CD14-positive monocyte (primary cell): ENCODE measurements around the gene TBC1D20. TPM values are rescaled to one million over a fixed set of nuclear protein-coding genes. Genes with fewer than 3 reads are reported as not detected.

Experiments
- DNase-seq, 3 donors: peaks; one replicate each; pipeline ENCODE4 v3.0.0-alpha.2; 2011 to 2022
- H2AFZ ChIP-seq: 2 replicates; pipeline ENCODE4 v1.6.0; 2012; ENCODE audit warnings: mild to moderate bottlenecking, low read depth, low read length, inconsistent platforms; ENCODE audit not compliant: insufficient read depth, poor library complexity, severe bottlenecking
- H3K27ac ChIP-seq, 2 donors: 1 replicate in 1 of 2; 2 replicates in 1 of 2; pipeline ENCODE4 v1.5.1; 2012 to 2013; ENCODE audit warnings: low read length in 2 of 2, control low read depth in 1 of 2, inconsistent platforms in 1 of 2, low read depth in 1 of 2, mild to moderate bottlenecking in 1 of 2
- H3K27me3 ChIP-seq, 2 donors: one replicate each; pipeline versions ENCODE4 v1.6.0 to v1.6.1; 2011 to 2013; ENCODE audit warnings: low read length in 2 of 2; ENCODE audit not compliant: control insufficient read depth in 2 of 2, insufficient read depth in 2 of 2
- H3K36me3 ChIP-seq, 2 donors: replicated peaks in 1 of 2; 1 replicate in 1 of 2; 2 replicates in 1 of 2; pipeline versions ENCODE4 v1.5.1 to v1.6.1; 2012 to 2013; ENCODE audit warnings: low read length in 2 of 2, control low read depth in 1 of 2, inconsistent platforms in 1 of 2, mild to moderate bottlenecking in 1 of 2; ENCODE audit not compliant: insufficient read depth in 2 of 2, control insufficient read depth in 1 of 2
- H3K4me1 ChIP-seq, 2 donors: 1 replicate in 1 of 2; 2 replicates in 1 of 2; pipeline versions ENCODE4 v1.5.1 to v1.6.1; 2012 to 2013; ENCODE audit warnings: low read length in 2 of 2, control low read depth in 1 of 2, inconsistent platforms in 1 of 2, mild to moderate bottlenecking in 1 of 2, moderate library complexity in 1 of 2; ENCODE audit not compliant: insufficient read depth in 2 of 2, control insufficient read depth in 1 of 2
- H3K4me2 ChIP-seq: replicated peaks from 2 replicates; pipeline ENCODE3; 2012; ENCODE audit warnings: low read length, moderate library complexity, mild to moderate bottlenecking; ENCODE audit not compliant: poor library complexity, severe bottlenecking; ENCODE audit errors: extremely low read depth
- H3K4me3 ChIP-seq, 3 experiments: fragments of 200-600 bp in 1 of 3; sonication (generic) in 1 of 3; replicated peaks in 1 of 3; 1 replicate in 2 of 3; 2 replicates in 1 of 3; pipeline ENCODE4 v1.5.1; 2011 to 2013; ENCODE audit warnings: low read length in 3 of 3, mild to moderate bottlenecking in 3 of 3, control low read depth in 2 of 3, low read depth in 2 of 3, inconsistent platforms in 1 of 3, moderate library complexity in 1 of 3
- H3K79me2 ChIP-seq: 2 replicates; pipeline ENCODE4 v1.6.0; 2012; ENCODE audit warnings: mild to moderate bottlenecking, control low read depth, inconsistent platforms, low read length, moderate library complexity; ENCODE audit not compliant: insufficient read depth
- H3K9ac ChIP-seq: 2 replicates; pipeline ENCODE4 v1.6.0; 2017; ENCODE audit warnings: low read length, mild to moderate bottlenecking; ENCODE audit not compliant: insufficient read depth, poor library complexity, severe bottlenecking
- H3K9me3 ChIP-seq, 2 donors: replicated peaks in 1 of 2; 1 replicate in 1 of 2; 2 replicates in 1 of 2; pipeline versions ENCODE4 v1.5.1 to v1.6.1; 2012 to 2013; ENCODE audit warnings: low read length in 2 of 2, control low read depth in 1 of 2; ENCODE audit not compliant: control insufficient read depth in 1 of 2, insufficient read depth in 1 of 2
- H4K20me1 ChIP-seq: 2 replicates; pipeline ENCODE4 v1.6.0; 2012; ENCODE audit warnings: mild to moderate bottlenecking, low read length, control low read depth, moderate library complexity; ENCODE audit not compliant: insufficient read depth
- H3K27ac Mint-ChIP-seq, 7 donors: one replicate each; pipeline ENCODE4 v1.8.0; 2020; ENCODE audit warnings: mild to moderate bottlenecking in 7 of 7, mixed read lengths in 7 of 7, moderate library complexity in 6 of 7, inconsistent platforms in 2 of 7
- H3K27me3 Mint-ChIP-seq, 3 donors: one replicate each; pipeline ENCODE4 v1.8.0; 2021 to 2022; ENCODE audit warnings: low read depth in 3 of 3, mild to moderate bottlenecking in 3 of 3, mixed read lengths in 3 of 3, moderate library complexity in 3 of 3, inconsistent platforms in 1 of 3
- H3K36me3 Mint-ChIP-seq, 2 donors: one replicate each; pipeline ENCODE4 v1.8.0; 2020; ENCODE audit warnings: mixed read lengths in 2 of 2, inconsistent platforms in 1 of 2, mild to moderate bottlenecking in 1 of 2
- H3K4me1 Mint-ChIP-seq: one replicate; pipeline ENCODE4 v1.8.0; 2020; ENCODE audit warnings: mild to moderate bottlenecking, mixed read lengths
- H3K4me3 Mint-ChIP-seq, 2 donors: one replicate each; pipeline ENCODE4 v1.8.0; 2020; ENCODE audit warnings: mild to moderate bottlenecking in 2 of 2, mixed read lengths in 2 of 2, moderate library complexity in 1 of 2
- H3K9me3 Mint-ChIP-seq, 7 donors: one replicate each; pipeline ENCODE4 v1.8.0; 2020 to 2022; ENCODE audit warnings: mixed read lengths in 7 of 7, mild to moderate bottlenecking in 6 of 7, moderate library complexity in 6 of 7, inconsistent platforms in 2 of 7
- WGBS: methylation state at CpG from one replicate; pipeline ENCODE4 v1.1.5; 2013; ENCODE audit warnings: missing lambda C conversion rate; ENCODE audit not compliant: insufficient coverage; 5-methylcytosine and 5-hydroxymethylcytosine counted together
- intact Hi-C, 2 donors: fragments of 100-400 bp; cut with micrococcal nuclease; formaldehyde crosslinking; loops; one replicate each; pipeline versions ENCODE4 v1.15.0 to v1.15.1; 2023
- polyA plus RNA-seq, 3 donors: library from polyadenylated mRNA; depleted of rRNA in 1 of 3; unstranded in 2 of 3; stranded (reverse) in 1 of 3; fragments of 300-500 nt in 2 of 3; fragments of >200 nt in 1 of 3; fragmentation: Illumina TruSeq in 2 of 3; gene quantifications; 1 replicate in 2 of 3; 2 replicates in 1 of 3; pipeline ENCODE4 v1.2.3, GENCODE V29; 2012 to 2021
- TF ChIP-seq, protein P1 (sequence below): fragments of 200-600 bp; IDR thresholded peaks from one replicate; pipeline ENCODE4 v1.8.0; 2022; ENCODE audit warnings: antibody characterized with exemption, mild to moderate bottlenecking

The TBC1D20 gene
- polyA plus RNA-seq, 3 donors, result 10.5 to 24.7 (median 11.3) TPM

DNA sequence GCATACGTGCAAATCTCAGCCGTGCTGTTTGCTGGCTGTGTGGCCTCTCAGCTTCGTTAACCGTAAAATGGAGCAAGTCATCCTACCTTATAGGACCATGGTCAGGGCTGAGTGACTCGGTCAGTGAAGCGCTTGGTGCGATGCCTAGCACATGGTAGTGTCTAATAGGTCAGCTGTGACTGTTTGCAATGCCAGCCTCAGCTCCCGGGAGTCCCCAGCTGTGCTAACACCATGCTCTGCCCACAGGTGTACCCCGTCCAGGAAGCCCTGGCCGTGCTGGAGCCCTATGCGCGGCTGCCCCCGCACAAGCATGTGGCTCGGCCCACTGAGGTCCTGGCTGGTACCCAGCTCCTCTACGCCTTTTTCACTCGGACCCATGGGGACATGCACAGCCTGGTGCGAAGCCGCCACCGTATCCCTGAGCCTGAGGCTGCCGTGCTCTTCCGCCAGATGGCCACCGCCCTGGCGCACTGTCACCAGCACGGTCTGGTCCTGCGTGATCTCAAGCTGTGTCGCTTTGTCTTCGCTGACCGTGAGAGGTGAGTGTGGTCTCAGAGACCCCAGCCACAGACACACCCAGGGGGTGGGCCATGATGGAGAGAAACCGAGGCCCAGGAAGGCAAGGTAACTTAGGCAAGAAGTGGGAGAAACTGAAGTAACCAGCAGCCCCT is 71.2 kb downstream of the TBC1D20 start:
- no peaks in the 10 kb centered on the region for H3K27me3 ChIP-seq
- peaks cover 0 to 4% (median 0%) of the 10 kb centered on the region in 7 donors for H3K9me3 Mint-ChIP-seq
- no peaks in the 10 kb centered on the region for H3K4me1 ChIP-seq
- H4K20me1 ChIP-seq, result no peaks in the 10 kb centered on the region
- peaks cover 66 to 70% of the 10 kb centered on the region in 2 donors for H3K36me3 ChIP-seq
- peak overlapping the region in 1 of 7 donors; percentile 6 for H3K27ac Mint-ChIP-seq
- H3K79me2 ChIP-seq, result no peaks in the 10 kb centered on the region
- no peak overlapping the region for H3K4me2 ChIP-seq
- WGBS, result 97% methylated on average over 19 of the region's 29 CpGs
- no peak for DNase-seq
- no peaks in the 10 kb centered on the region for H3K9me3 ChIP-seq
- intact Hi-C loops, result no loop called here
- H3K36me3 Mint-ChIP-seq, result peaks cover 55 to 66% of the 10 kb centered on the region in 2 donors
- no peaks in the 10 kb centered on the region for H3K4me1 Mint-ChIP-seq
- H3K4me3 ChIP-seq, result no peak overlapping the region
- no peak overlapping the region for H2AFZ ChIP-seq
- no peaks in the 10 kb centered on the region for H3K27me3 Mint-ChIP-seq
- no peak overlapping the region for H3K27ac ChIP-seq
- TF ChIP-seq, protein P1, sequence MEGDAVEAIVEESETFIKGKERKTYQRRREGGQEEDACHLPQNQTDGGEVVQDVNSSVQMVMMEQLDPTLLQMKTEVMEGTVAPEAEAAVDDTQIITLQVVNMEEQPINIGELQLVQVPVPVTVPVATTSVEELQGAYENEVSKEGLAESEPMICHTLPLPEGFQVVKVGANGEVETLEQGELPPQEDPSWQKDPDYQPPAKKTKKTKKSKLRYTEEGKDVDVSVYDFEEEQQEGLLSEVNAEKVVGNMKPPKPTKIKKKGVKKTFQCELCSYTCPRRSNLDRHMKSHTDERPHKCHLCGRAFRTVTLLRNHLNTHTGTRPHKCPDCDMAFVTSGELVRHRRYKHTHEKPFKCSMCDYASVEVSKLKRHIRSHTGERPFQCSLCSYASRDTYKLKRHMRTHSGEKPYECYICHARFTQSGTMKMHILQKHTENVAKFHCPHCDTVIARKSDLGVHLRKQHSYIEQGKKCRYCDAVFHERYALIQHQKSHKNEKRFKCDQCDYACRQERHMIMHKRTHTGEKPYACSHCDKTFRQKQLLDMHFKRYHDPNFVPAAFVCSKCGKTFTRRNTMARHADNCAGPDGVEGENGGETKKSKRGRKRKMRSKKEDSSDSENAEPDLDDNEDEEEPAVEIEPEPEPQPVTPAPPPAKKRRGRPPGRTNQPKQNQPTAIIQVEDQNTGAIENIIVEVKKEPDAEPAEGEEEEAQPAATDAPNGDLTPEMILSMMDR, result no peak
- no peak overlapping the region for H3K9ac ChIP-seq
- no peak overlapping the region for H3K4me3 Mint-ChIP-seq

DNA sequence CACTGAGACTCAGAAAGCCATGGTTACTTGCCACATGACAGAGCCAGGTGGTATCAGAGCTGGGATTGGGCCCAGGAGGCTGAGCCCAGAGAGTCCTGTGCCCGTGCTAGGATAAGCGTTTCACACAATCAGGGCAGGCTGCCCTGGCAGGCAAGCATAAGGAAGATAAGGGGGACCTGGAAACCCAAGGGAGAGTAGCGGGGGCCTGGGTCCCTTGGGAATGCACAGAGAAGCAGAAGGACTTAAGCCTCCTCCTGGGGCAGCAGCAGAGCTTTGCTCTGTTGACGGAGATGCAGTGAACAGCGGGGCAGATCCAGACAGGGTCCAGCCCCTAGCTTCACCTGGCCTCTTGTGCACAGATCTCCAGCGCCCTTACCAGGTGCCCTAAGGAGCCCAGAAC is 73.1 kb downstream of the TBC1D20 start:
- DNase-seq, result no peak
- Histone ChIP-seq H4K20me1 (no peaks in the 10 kb centered on the region), H3K4me2 (no peak overlapping the region), H2AFZ (no peak overlapping the region), H3K27me3 (no peaks in the 10 kb centered on the region), H3K4me1 (no peaks in the 10 kb centered on the region), H3K9me3 (no peaks in the 10 kb centered on the region), H3K79me2 (no peaks in the 10 kb centered on the region), H3K36me3 (peaks cover 49 to 51% of the 10 kb centered on the region in 2 donors), H3K27ac (no peak overlapping the region), H3K4me3 (no peak overlapping the region), H3K9ac (no peak overlapping the region)
- TF ChIP-seq, protein P1, result no peak
- Mint-ChIP-seq H3K27ac (no peak overlapping the region), H3K36me3 (peaks cover 55 to 56% of the 10 kb centered on the region in 2 donors), H3K9me3 (peaks cover 0 to 4% (median 0%) of the 10 kb centered on the region in 7 donors), H3K4me3 (no peak overlapping the region), H3K4me1 (no peaks in the 10 kb centered on the region), H3K27me3 (no peaks in the 10 kb centered on the region)
- 98% methylated on average over 5 of the region's 6 CpGs for WGBS
- intact Hi-C loops, result no loop called here
